Endothelial cell of umbilical vein (primary cell): ENCODE results near the gene SLC4A11. TPM values are rescaled to one million over a fixed set of nuclear protein-coding genes. Genes with fewer than 3 reads are reported as not detected.

Experiments
- BruUV-seq: library from RNA; stranded (reverse); fragments of 400-500 nt; replicated peaks from 2 replicates; lab custom pipeline; 2021; lab: Mats Ljungman, UMichigan
- CTCF ChIA-PET: fragments of 300-600, 350-600 bp; sonication (Branson Sonifier 250); formaldehyde crosslinking; loops from one replicate; lab custom pipeline; 2021; ENCODE audit warnings: antibody characterized with exemption, inconsistent platforms; lab: Charles Lee
- POLR2A ChIA-PET: fragments of 300-600, 350-600 bp; sonication (Branson Sonifier 250); formaldehyde crosslinking; loops from one replicate; lab custom pipeline; 2021; ENCODE audit warnings: antibody characterized with exemption, inconsistent platforms; lab: Charles Lee
- DNase-seq: peaks from one replicate; pipeline ENCODE4 v3.0.0-alpha.2; 2011; ENCODE audit warnings: low read depth, low spot score
- FAIRE-seq: peaks from 2 replicates; lab custom pipeline; 2011; peaks lifted over from hg19 to GRCh38; lab: Jason Lieb, UNC
- H2AFZ ChIP-seq: 2 replicates; pipeline ENCODE4 v1.6.0; 2012; ENCODE audit warnings: low read depth, low read length, control low read depth, inconsistent platforms
- H3K27ac ChIP-seq: 2 replicates; pipeline ENCODE4 v1.5.1; 2011; ENCODE audit warnings: low read depth, mild to moderate bottlenecking, control low read depth, low read length, moderate library complexity; ENCODE audit not compliant: insufficient read depth
- H3K27me3 ChIP-seq, 2 experiments: 2 replicates each; pipeline versions ENCODE4 v1.6.0 to v1.6.1; 2011; ENCODE audit warnings: low read length in 2 of 2, mixed read lengths in 1 of 2; ENCODE audit not compliant: control insufficient read depth in 2 of 2, insufficient read depth in 2 of 2
- H3K36me3 ChIP-seq, 2 experiments: 2 replicates in 1 of 2; 3 replicates in 1 of 2; pipeline ENCODE4 v1.5.1; 2011; ENCODE audit warnings: low read length in 2 of 2, mild to moderate bottlenecking in 1 of 2, moderate library complexity in 1 of 2; ENCODE audit not compliant: control insufficient read depth in 2 of 2, insufficient read depth in 2 of 2; ENCODE audit errors: extremely low read depth in 1 of 2
- H3K4me1 ChIP-seq: 3 replicates; pipeline ENCODE4 v1.5.1; 2011; ENCODE audit warnings: mild to moderate bottlenecking, low read length; ENCODE audit not compliant: control insufficient read depth, insufficient read depth; ENCODE audit errors: extremely low read depth
- H3K4me2 ChIP-seq: 2 replicates; pipeline ENCODE4 v1.6.1; 2011; ENCODE audit warnings: low read length, control low read depth, mixed read lengths; ENCODE audit not compliant: insufficient read depth
- H3K4me3 ChIP-seq, 3 experiments: fragments of 200-600 bp in 1 of 3; sonication (generic), shearing (Covaris generic) in 1 of 3; replicated peaks in 1 of 3; 2 replicates each; pipeline ENCODE4 v1.5.1; 2011 to 2016; ENCODE audit warnings: control low read depth in 3 of 3, low read length in 3 of 3, mild to moderate bottlenecking in 2 of 3, inconsistent platforms in 1 of 3, low read depth in 1 of 3, moderate library complexity in 1 of 3; ENCODE audit not compliant: insufficient read depth in 1 of 3
- H3K79me2 ChIP-seq: 2 replicates; pipeline ENCODE4 v1.6.0; 2012; ENCODE audit warnings: low read length, inconsistent platforms; ENCODE audit not compliant: control insufficient read depth, insufficient read depth
- H3K9ac ChIP-seq: replicated peaks from 2 replicates; pipeline ENCODE3; 2011; ENCODE audit warnings: low read length, control low read depth; ENCODE audit not compliant: insufficient read depth; ENCODE audit errors: extremely low read depth
- H3K9me1 ChIP-seq: replicated peaks from 3 replicates; pipeline ENCODE4 v1.6.0; 2011; ENCODE audit warnings: mild to moderate bottlenecking, low read length; ENCODE audit not compliant: control insufficient read depth, insufficient read depth; ENCODE audit errors: extremely low read depth
- H3K9me3 ChIP-seq: replicated peaks from 2 replicates; pipeline ENCODE4 v1.5.1; 2012; ENCODE audit warnings: low read length, inconsistent platforms; ENCODE audit not compliant: control insufficient read depth, insufficient read depth
- H4K20me1 ChIP-seq: replicated peaks from 2 replicates; pipeline ENCODE3; 2011; ENCODE audit warnings: mild to moderate bottlenecking, low read length; ENCODE audit not compliant: control insufficient read depth, insufficient read depth; ENCODE audit errors: extremely low read depth
- CTCF ChIP-seq, 2 donors: IDR thresholded peaks; 1 replicate in 1 of 2; 2 replicates in 1 of 2; pipeline ENCODE4 v1.5.1; 2011; ENCODE audit warnings: low read length in 2 of 2, mild to moderate bottlenecking in 2 of 2, moderate library complexity in 2 of 2, control low read depth in 1 of 2, inconsistent platforms in 1 of 2, low read depth in 1 of 2; ENCODE audit not compliant: insufficient read depth in 1 of 2; ENCODE audit errors: extremely low read depth in 1 of 2
- MAX ChIP-seq: IDR thresholded peaks from 2 replicates; pipeline ENCODE4 v1.6.1; 2011; ENCODE audit not compliant: insufficient read depth, insufficient read length
- POLR2A ChIP-seq: IDR thresholded peaks from 2 replicates; pipeline ENCODE4 v1.6.1; 2012; ENCODE audit warnings: low read depth, mild to moderate bottlenecking, control low read depth, low read length
- POLR2AphosphoS5 ChIP-seq: IDR thresholded peaks from 2 replicates; pipeline ENCODE4 v1.6.1; 2012; ENCODE audit warnings: low read depth, mild to moderate bottlenecking, control low read depth, low read length, moderate library complexity; ENCODE audit not compliant: insufficient read depth
- dilution Hi-C: fragments of 300-500 bp; cut with MboI; formaldehyde crosslinking; loops from one replicate; pipeline ENCODE4 v1.15.0; 2019; ENCODE audit warnings: low sequenced_read_pairs; ENCODE audit not compliant: extremely low pct_ligation_motif_present
- intact Hi-C: fragments of 100-400 bp; cut with micrococcal nuclease; formaldehyde crosslinking; loops from one replicate; pipeline ENCODE4 v1.10.0; 2022
- polyA plus RNA-seq, 4 experiments: library from polyadenylated mRNA; depleted of rRNA in 3 of 4; stranded (reverse) in 3 of 4; unstranded in 1 of 4; fragments of >200 nt; gene quantifications; 2 replicates each; pipeline versions ENCODE4 v1.2.1 to v1.2.3, GENCODE V29; 2011 to 2012; ENCODE audit warnings: missing spikeins in 1 of 4
- total RNA-seq: library from RNA; stranded (reverse); gene quantifications from 2 replicates; pipeline ENCODE4 v1.2.3, GENCODE V29; 2021

SLC4A11 gene
- total and polyA plus RNA-seq, 2 donors (not counting 3 experiments of a cell fraction or from before 2014, with no cell fraction given) = 5.7 to 10.2 TPM

- H3K36me3 ChIP-seq = peaks cover 3 to 28% of the 10 kb centered on the region in 2 experiments
- H3K4me3 ChIP-seq = no peak overlapping the region
- ChIA-PET CTCF (interaction anchor here (0.7 kb wide), 1 partner anchor 18 kb away, joined by 3 read pairs; no protein-coding TSS in a partner anchor), POLR2A (no interaction called here)
- H3K27me3 ChIP-seq = no peaks in the 10 kb centered on the region
- dilution Hi-C loops = no loop called here
- no peak overlapping the region for H3K4me2 ChIP-seq
- H3K4me1 ChIP-seq = no peaks in the 10 kb centered on the region
- no peaks in the 10 kb centered on the region for H3K79me2 ChIP-seq
- no peak overlapping the region for H3K27ac ChIP-seq
- DNase-seq (no peak), FAIRE-seq (no peak)
- H2AFZ ChIP-seq = no peak overlapping the region
- no peaks in the 10 kb centered on the region for H3K9me1 ChIP-seq
- H3K9ac ChIP-seq = no peak overlapping the region
- no TSS peak for BruUV-seq
- TF ChIP-seq POLR2A (no peak), MAX (no peak), POLR2AphosphoS5 (no peak), CTCF (IDR thresholded peaks at IDR 0.05; ENCODE audit: extremely low read depth in 1 of 2, insufficient read depth in 1 of 2, low read depth in 1 of 2, low read length in 2 of 2) (no peak)
- intact Hi-C loops = no loop called here
- H3K9me3 ChIP-seq = no peaks in the 10 kb centered on the region
- H4K20me1 ChIP-seq = no peaks in the 10 kb centered on the region
These were observed 43.6 kb upstream of the SLC4A11 start for GRCh38 chr20:3282271-3283221.
